GM19025 (cell line): ENCODE results near the gene NUP107.
"Not testable (repeated sequence)": the region's sequence is repeated elsewhere in the genome, so short reads cannot be mapped to it uniquely, and the experiment has no call there.

Experiments used
- ATAC-seq: cut with Tn5 transposase; IDR thresholded peaks from one replicate; pipeline ENCODE4 v1.9.1; 2021; ENCODE audit warnings: mild to moderate bottlenecking, low read depth, moderate library complexity; ENCODE audit not compliant: unreplicated experiment

The NUP107 gene

GRCh38 chr12:68686595-68687521 lies at the start of gene NUP107:
TSS of gene NUP107 (plus strand) at chr12:68686978. CDS start at chr12:68687066, 88 bp downstream.
- peak; percentile 95 for ATAC-seq

GRCh38 chr12:68637439-68637838 lies 49.3 kb upstream of the NUP107 start:
- not testable (repeated sequence) for ATAC-seq

- ATAC-seq = no peak
Observed at GRCh38 chr12:68638171-68638570, 48.6 kb upstream of the NUP107 start.

- ATAC-seq = no peak
Observed at GRCh38 chr12:68638721-68639395, 47.9 kb upstream of the NUP107 start.

- no peak for ATAC-seq
Observed at GRCh38 chr12:68639396-68639767, 47.4 kb upstream of the NUP107 start.

- peak; percentile 93 for ATAC-seq
Observed at GRCh38 chr12:68641138-68641537, 45.6 kb upstream of the NUP107 start.

- no peak for ATAC-seq
Observed at GRCh38 chr12:68646484-68646883, 40.3 kb upstream of the NUP107 start.

- ATAC-seq = no peak
Observed at GRCh38 chr12:68647507-68647906, 39.3 kb upstream of the NUP107 start.

GRCh38 chr12:68648179-68648578 lies 38.6 kb upstream of the NUP107 start:
- no peak for ATAC-seq

- no peak for ATAC-seq
Observed at GRCh38 chr12:68665016-68665569, 21.7 kb upstream of the NUP107 start.

GRCh38 chr12:68667291-68667690 lies 19.5 kb upstream of the NUP107 start:
- ATAC-seq = no peak

GRCh38 chr12:68667896-68668295 lies 18.9 kb upstream of the NUP107 start:
- no peak for ATAC-seq

GRCh38 chr12:68671179-68671578 lies 15.6 kb upstream of the NUP107 start:
- ATAC-seq = no peak

GRCh38 chr12:68673788-68674187 lies 13.0 kb upstream of the NUP107 start:
- ATAC-seq = no peak

GRCh38 chr12:68674376-68674775 lies 12.4 kb upstream of the NUP107 start:
- no peak for ATAC-seq

- ATAC-seq = no peak
Observed at GRCh38 chr12:68675101-68675842, 11.5 kb upstream of the NUP107 start.

- not testable (repeated sequence) for ATAC-seq
Observed at GRCh38 chr12:68676854-68677253, 9.9 kb upstream of the NUP107 start.

GRCh38 chr12:68686262-68686594 lies 550 bp upstream of the NUP107 start:
- ATAC-seq = no peak

- ATAC-seq = no peak
Observed at GRCh38 chr12:68695454-68695853, 8.7 kb downstream of the NUP107 start.

GRCh38 chr12:68699486-68699885 lies 12.7 kb downstream of the NUP107 start:
- ATAC-seq = no peak

- ATAC-seq = no peak
Observed at GRCh38 chr12:68727776-68728175, 41.0 kb downstream of the NUP107 start.
